DLD1 (cell line): ENCODE measurements around the gene ADSS1.

Experiments
- in situ Hi-C: cut with HindIII; loops from 2 replicates; pipeline ENCODE4 v1.10.0; 2017; ENCODE audit warnings: low sequenced_read_pairs

Gene ADSS1

DNA sequence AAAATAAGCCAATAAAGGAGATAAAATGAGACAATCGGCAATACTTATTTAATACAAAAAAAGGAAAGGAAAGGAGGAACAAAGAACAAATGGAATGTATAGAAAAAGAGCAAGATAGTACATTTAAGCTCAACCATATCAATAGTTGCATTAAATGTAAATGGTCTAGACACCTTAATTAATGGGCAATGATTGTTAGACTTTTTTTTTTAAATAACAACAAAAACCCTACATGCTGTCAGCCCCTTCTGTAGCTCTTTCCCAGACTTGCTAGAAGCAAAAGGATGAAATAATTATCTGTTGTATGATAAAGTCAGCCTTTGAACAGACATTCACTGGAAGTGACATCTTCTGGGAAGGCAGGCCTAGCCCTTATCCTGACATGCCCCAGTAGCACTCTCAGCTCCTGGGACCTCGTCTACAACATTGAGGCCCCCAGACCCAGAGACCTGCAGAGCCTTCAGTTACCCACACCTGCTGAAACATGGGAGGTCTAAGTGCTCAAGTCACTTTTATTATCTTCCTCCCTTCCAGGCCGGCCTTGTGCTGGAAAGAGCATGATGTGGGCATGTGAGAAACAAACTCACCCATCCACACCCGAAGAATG, 42.3 kb downstream of the ADSS1 start:
- in situ Hi-C loops: no loop called here

DNA sequence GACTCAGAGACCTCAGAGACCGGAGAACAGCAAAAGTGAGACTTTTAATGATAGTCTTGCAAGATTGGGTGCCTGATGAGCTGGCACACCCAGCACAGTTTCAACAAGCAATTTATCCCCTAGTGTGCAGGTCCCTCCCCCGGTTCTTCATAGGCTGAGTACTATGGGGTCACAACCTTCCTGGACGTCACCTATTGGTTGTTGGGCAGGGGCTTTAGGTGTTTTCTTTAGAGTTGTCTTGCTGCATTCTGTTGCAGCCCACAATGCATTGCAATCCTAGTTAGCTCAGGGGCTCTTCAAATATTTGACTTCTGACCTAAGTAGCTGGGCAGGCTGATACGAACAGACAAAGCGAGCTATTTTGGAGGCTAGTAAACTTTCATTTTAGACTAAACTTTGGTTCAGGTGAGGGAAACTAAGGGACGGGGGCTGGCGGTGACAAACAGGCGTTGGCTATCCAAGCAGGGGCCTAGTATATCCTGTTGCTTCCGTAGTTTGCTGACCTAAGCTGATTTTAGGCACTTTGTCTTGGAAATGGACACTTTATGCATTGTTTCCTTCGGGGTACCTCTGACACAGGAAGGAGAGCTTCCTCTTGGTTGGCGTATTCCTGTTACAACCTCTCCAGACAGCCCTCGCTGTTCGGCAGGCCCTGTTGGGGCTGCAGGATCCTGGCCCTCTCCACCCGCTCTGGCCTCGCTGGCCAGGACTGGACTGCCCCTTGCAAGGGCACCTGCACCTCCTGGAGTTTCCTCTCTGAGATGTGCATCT, 43.0 kb downstream of the ADSS1 start:
- in situ Hi-C loops: no loop called here

DNA sequence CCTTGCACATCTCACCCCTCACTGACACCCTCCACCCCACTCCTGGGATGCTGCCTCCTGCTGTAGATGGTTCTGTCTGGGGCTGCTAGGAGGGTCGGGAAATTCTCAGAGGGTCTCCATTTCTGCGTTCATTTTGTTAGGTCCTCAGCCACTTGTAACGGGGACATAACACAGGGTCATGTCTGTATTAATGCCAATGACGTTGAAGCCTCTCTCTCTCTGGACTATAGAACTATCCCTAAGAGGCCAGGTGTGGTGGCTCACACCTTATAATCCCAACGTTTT, 43.5 kb downstream of the ADSS1 start:
- in situ Hi-C loops: no loop called here

DNA sequence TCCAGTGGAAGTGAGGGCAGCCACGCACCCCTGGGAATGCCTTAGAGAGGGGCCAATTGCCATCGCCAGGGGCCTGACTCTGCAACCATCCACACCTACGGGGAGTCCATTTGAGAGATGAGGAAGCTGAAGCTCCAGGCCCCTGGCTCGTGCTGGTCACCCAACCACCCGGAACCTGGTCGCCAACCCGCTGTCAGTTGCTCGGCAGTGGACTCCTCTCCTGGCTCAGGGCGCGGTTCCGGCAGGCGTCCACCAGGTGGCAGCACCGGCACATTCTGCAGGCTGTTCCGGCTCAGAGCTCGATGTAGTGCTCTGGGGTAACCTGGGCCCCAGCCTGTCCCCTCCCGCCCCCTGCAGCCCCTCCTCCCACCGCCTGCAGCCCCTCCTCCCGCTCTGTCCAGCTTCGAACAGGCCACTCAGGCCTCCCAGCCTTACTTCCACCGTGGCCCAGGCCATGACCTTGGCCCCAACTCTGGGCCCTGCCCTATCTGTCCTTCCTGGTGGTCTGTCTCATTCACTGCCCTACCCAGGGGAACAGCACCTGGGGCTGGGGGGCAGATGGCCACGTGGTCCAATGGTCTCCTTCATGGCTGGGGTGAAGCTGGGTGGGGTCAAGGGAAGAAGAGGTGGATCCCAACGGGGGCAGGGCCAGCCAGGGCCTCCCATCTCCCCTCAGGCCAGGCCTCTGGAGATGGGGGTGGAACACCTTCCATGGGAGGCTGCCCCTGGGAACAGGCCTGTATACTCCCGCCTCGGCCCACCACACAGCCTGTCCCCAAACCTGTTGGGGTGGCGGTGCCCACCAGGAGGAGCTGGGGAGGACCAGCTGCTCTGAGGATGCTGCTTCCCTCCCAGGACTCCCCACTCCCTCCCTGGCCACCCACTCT, 44.7 kb downstream of the ADSS1 start:
- in situ Hi-C loops: no loop called here

DNA sequence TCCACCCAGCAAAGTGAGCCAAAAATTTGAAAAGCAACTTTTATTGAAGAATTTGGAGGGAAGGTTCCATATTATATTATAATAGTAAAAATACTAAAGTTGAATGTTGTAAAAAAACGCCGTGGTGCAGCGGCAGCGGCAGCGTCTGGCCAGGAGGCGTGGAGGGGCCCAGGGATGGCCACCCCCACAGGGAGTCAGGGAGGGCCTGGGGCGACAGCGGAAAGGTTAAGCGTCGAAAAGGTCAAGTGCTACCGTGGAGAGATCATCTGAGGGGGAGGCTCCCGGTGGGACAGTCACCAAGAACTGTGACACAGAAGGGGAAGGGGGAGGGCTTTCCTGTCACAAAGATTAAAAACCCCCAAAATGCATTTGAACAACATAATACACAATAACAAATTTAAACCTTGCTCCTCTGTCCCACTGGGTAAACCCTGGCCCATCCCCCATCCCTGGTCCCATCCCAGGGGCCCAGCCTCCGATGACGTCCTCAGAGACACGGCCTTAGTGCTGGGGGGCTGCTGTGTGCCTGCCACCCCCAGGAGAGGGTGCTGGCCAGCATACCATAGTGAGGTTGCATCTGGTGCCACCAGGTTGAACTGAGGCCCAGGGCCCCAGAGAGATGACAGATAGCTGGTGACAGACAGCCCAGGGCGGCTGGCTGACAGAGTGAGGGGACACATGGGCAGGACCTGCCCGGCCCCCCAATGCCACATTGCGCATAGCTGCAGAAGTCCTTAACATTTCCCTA, 45.5 kb downstream of the ADSS1 start:
- in situ Hi-C loops: no loop called here

DNA sequence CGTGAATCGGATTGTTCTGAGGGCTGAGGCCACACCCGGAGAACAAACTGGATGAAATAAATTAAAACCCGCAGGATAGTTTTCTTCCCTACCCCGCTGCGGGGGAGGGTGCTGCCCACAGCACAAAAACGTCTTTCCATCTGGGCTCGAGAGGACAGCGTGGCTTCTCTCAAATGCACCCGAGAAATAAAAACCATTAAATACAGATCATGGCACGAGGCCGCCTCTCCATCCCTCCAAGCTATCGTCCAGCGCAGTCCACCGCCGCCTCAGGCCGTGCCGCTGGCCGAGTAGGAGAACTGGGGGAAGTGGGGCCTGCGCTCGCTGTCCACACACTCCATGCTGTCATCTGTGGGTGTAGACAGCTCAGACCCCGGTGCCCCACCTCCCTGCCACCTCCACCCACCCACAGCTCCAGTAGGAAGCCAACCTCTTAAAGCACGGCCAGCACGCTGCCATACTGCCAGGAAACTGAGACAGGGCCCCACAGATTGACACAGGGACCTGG, 46.1 kb downstream of the ADSS1 start:
- in situ Hi-C loops: no loop called here

DNA sequence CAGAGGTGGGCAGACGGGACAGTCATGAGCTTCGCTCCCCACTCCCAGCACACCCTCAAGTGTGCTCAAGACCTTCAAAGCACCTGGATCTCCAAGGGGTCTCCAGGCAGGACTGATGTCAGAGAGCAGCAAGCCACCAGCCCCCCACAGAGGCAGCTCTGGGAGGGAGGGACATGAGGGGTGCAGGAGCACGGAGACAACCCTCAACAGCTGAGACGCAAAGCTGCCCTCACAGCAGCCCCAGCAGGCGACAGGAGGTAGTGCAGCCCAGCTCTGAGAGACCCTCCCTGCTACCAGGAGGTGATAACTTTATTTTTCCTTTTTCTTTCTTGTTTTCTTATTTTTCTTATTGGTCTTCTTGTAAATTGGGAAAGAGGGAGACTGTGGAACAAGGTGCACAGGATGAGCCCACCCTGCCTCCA, 46.8 kb downstream of the ADSS1 start:
- in situ Hi-C loops: no loop called here

DNA sequence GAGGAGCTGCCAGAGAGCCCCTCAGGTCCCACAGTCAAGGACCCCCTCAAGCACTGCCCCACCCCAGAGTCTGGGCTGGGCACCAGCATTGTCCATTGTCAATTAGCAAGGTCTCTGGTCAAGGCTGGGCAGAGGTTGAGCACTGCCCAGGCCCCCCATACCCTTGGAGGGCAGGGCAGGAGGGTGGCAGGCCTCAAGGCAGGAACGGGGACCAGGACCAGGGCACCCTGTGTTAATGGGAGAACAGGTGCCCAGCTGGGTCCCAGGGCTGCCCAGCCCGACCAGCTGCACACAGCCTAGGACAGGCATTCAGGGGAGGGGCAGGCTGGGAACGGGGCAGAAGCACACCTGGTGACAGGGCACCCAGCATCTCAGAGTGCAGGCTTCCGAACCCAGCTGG, 47.3 kb downstream of the ADSS1 start:
- in situ Hi-C loops: no loop called here

DNA sequence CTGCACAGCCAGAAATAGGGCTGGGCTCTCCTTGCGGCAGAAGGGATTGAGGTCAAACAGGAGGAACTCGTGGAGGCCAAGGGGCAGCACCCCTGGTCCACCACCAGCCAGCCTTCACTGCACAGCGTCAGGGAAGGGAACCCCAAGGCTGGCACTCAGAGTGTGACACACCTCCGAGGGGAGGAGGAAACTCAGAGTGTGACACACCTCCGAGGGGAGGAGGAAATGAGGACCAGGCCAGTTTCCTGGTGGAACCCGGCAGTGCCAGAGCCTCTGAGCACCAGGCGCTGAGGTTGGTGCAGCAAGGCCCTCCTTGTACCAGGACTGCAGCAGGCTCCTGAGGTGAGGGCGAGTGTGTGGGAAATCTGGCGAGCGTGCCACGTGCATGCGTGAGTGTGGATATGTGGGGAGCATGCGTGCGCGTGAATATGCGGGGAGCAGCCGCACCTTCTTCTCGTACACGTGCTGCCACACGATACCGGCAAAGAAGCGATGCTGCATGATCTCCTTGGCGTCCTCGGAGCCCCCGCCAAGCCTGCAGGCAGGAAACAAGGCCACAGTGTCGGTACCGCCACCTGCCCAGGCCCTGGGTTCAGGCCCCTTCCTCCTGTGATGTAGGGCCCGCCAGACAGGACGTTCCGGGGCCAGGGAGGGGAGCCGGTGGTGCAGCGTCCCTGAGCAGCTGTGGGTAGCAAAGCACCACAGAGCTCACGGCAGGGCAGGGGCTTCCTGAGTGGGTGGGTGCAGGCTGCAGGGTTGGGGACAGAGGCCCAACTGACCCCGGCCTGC, 48.1 kb downstream of the ADSS1 start:
- in situ Hi-C loops: no loop called here

DNA sequence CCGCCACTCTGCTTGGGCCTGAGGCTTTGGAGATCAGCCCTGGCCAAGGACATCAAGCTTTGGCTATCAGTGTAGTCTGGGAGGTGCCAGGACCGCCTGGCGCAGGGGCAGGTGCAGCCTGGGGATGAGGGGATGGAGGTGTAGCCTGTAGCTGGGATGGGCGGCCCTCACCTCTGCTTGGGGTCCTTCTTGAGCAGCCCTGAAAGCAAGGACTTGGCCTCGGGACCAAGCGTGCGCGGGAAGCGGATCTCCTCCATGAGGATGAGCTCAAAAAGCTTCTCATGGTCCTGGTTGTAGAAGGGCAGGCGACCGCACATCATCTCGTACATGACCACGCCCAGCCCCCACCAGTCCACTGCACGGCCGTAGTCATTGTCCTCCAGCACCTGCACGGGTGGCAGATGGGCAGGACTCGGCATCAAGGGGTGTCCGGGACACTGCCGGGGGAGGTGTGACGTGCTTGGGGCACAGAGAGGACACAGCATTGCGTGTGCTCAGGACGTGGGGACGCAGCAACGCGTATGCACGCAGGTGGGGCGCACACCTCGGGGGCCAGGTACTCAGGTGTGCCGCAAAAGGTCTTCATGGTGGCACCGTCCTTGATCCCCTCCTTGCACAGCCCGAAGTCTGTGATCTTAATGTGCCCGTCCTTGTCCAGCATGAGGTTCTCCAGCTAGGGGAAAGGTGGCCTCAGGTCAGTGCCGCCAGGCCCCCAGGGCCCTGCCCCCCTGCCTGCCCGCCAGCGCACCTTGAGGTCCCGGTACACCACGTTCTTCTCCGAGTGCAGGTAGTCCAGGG, 48.9 kb downstream of the ADSS1 start:
- in situ Hi-C loops: no loop called here

DNA sequence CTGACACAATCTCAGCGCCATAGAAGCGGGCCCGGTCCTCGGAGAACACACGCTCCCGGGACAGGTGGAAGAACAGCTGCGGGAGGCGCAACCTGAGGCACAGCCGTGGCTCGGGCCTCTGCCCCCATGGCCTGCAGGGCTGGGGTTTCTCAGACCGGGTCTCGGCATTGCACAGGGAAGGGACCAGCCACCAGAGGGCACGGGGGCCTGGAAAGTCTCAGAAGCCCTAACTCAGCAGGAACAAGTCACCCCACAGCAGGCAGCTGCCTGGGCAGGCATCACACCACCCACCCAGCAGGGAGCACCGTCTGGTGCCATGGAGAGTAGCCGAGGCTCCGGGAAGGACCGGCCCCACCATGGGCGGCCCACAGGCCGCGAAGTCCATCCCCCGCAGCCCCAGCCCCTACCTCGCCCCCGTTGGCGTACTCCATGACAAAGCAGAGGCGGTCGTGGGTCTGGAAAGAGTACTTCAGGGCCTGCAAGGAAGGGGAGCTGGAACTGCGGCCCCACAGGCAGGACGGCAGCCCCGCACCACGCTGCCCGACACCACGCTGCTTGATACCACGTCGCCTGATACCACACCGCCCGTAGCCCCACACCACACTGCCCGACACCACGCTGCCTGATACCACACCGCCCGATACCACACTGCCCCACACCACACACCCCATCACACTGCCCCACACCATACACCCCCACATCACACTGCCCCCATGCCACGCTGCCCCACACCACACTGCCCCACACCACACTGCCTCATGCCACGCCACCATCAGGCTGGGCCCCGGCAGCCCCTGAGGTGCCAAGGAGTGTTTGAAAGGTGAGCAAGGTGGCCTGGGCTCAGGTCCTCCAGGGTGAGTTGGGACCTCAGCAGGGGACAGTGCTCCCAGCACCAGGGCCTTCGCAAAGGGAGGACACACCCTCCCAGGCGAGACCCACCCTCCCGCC, 49.8 kb downstream of the ADSS1 start:
- in situ Hi-C loops: no loop called here

DNA sequence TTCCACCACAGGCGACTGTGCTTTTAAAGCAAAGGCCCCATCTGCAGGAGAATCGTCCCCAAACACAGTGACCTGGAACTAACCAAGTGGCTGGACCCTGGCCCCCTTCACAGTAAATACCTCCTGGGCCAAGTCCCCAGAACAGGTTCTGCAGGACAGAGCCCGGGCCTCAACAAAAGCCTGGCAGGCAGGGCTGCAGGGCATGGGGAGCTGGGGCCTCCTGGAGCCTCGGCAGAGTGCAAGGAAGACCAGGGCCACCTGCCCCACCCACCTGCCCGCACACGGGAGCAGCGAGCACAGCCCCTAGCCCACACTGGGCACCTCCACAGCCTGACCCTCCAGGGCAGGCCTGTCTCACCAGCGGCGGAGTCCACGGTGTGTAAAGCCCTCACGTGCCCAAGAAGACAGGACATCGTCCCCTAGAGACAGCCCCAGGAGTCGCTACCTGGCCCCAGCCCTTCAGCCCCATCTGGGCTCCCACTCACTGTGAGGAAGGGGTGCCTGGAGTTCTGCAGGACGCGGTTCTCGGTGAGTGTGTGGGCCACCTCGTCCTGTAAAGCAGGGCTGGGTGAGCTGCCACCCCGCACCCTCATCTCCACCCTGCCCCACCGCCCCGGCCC, 50.5 kb downstream of the ADSS1 start:
- in situ Hi-C loops: no loop called here

DNA sequence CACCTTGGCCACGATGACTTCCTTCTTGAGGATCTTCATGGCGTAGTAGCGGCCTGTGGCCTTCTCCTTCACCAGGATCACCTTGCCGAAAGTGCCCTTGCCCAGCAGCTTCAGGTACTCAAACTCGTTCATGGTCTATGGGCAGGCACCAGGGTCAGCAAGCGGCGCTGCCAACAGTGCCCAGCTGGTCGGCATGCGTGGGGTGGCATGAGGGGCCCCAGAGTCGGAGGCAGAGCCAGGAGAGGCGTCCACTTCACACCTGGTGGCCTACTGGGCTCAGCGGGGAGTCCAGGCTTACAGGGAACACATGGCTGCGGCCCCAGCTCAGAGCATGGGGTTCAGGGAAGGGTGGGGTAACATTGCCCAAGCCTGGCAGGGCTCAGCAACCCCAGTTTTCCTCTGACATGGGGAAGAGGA, 51.1 kb downstream of the ADSS1 start:
- in situ Hi-C loops: no loop called here

DNA sequence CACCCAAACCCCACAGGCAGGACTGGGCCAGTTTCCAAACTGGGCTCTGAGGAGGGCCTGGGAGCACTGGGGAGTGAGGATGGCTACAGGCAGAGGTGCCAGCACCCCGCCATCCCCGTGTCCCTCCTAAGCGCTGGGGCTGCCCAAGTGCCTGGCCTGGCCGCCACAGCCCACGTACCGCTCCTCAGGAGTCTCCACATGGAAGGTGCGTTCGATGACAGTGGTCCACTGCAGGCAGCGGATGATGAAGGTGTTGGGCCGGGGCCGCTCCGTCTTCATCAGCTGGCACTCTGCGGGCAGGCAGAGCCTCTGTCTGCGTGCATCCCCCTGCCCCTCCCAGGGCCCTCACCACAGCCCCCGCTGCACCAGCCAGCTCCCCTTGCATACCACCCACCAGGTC, 52.5 kb downstream of the ADSS1 start:
- in situ Hi-C loops: no loop called here

DNA sequence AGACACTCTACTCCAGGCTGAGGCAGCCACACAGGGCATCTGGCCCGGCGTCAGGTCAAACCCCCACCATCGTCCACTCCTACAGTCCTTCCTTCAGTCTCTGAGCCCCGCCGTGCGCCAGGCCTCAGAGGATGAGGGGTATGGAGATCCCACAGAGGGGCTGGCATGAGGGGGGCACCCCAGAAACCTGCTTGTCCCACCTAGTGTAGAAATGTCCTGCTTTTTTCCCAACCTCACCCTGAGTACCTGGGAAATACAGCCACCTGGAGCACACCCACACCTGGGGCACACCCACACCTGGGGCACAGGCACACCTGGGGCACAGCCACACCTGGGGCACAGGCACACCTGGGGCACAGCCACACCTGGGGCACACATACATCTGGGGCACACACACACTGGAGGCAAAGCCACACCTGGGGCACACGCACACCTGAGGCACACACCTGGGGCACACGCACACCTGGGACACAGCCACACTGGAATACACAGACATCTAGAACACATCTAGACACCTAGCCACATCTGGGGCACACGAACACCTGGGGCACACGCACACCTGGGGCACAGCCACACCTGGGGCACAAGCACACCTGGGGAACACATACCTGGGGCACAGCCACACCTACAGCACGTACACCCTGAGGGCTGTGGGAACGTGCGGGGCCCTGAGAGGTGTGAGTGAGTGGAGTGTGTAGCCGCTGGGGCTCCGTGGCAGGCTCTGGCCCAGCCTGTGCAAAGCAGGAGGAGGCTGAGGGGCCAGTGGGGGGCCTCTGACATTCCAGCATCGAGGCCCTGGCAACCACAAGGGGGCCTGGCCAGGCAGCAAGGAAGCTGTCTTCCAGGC, 53.2 kb downstream of the ADSS1 start:
- in situ Hi-C loops: no loop called here

DNA sequence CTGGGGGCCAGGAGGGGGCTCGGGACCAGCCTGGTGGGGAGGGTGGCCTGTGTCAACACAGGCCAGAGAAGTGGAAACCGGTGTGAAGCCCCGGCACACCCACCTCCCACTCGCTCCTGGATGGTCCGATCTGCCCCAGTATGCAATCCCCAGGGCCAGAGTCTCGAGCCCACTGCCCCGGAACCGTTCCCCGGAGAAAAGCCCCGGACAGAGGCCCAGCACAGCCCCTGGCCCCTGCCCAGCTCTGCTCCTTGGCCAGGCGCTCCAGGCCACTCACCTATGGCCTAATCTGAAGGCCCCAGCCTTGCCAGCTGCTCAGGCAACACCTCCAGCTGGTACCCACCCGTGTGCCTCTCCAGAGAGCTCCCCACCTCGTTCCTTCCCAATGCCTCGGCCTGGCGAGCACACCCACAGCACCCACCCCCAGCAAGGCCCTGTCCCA, 53.8 kb downstream of the ADSS1 start:
- in situ Hi-C loops: no loop called here
